CD4-positive, alpha-beta T cell treated with Interleukin-6 at 100 ng/mL for 8 hours (primary cell): Measurements from ENCODE around the gene JCHAIN.
"Not testable (repeated sequence)": the region's sequence is repeated elsewhere in the genome, so short reads cannot be mapped to it uniquely, and the experiment has no call there.

Source experiments
- DNase-seq: peaks from one replicate; pipeline ENCODE4 v3.0.0-alpha.2; 2020; ENCODE audit warnings: mixed read lengths, low spot score

JCHAIN gene

GRCh38 chr4:70666369-70666768 is at the start of gene JCHAIN:
Gene JCHAIN (minus strand): TSS chr4:70666508. CDS start chr4:70666490, 18 bp downstream.
- no peak for DNase-seq

GRCh38 chr4:70715097-70715496 is 48.8 kb upstream of the JCHAIN start:
- no peak for DNase-seq

DNA sequence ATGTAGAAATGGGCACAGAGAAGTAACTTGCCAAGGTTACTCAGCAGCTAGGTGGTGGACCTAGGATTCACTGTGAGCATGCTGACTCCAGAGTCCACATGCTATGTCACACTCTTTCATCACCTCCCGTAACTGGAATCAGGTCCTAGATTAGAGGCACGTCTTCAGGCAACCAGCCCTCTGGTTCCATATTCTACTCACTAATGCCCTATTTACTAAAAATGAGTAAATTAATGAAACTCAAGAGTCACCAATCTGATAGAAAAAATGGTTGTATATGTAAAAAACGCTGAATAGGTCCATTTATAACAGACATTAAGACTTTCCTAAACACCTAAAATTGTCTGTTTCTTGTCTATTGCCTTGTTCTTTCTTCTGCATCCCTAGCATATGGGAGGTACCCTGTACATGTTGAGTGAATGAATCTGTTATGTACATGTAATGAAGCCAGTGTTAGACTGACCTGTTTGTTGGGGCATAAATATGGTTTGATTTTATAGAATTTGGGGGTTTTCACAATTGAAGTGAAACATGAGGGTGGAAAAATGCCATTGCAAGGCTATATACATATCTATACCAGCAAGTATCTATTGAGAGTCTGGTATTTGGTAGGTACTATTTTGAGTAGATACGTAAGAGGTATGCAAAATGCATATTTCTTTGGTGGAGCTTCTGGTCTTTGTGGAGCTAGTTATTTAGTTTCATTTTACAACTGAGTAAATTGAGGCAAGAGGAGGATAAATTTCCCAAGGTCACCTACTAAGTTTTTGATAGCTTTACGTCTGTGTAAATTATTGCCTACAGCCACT is 48.0 kb upstream of the JCHAIN start:
- no peak for DNase-seq

DNA sequence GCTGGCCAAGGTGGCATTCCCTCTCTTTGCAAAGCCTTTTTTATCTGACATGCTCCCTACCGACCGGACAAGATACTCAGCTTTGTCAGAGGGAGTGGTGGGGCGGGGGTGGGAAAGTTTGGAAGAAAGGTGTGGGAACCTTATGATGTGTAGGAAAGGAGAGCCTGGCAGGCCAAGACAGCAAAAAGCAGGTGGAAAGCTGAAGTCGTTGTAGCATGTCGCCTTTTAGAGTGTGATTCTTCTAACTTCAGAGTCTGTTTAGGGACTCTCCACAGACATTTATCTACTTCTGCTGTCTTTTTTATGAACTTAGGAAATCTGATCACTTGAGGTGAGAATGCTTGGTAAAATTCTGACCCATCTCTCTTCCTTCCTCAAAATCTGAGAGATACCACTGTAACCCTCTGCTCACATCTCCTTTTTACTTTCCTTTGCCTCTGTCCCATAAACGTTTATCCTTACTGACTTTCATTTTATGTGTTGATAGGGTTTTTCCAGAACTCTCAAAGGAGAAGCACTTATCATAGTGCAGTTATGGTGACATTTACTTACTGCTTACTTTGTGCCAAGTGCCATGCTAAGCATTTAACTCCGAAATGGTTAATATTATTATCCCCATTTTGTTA is 47.3 kb upstream of the JCHAIN start:
- no peak for DNase-seq

DNA sequence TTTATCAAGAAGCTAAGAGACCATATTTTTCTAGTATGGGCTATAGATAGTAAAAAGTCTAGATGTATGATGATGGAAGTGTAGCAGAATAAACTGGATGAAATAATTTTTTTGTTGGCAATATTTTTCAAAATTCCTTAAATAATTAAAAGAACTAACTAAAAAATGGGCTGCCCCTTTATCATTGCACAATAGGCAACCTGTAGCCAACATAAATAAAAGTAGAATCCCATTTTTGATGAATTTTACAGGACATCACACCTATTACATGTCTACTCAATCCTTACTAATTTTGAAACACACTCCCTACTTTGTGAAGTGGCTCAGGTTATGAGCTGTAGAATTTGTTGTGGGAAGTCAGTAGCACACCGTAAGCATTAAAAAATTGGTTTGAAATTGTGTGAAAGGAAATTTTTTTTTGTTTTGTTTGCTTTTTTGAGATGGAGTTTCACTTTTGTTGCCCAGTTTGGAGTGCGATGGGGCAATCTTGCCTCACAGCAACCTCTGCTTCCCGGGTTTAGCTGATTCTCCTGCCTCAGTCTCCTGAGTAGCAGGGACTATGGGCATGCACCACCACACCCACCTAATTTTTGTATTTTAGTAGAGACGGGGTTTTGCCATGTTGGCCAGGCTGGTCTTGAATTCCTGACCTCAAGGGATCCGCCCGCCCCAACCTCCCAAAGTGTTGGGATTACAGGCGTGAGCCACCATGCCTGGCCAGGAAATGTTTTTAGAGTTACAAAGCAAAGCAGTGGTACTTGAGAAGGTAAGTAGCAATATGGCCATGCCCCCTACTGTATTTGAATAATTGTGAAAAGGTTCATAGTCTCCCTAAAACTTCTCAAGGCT is 46.5 kb upstream of the JCHAIN start:
- no peak for DNase-seq

DNA sequence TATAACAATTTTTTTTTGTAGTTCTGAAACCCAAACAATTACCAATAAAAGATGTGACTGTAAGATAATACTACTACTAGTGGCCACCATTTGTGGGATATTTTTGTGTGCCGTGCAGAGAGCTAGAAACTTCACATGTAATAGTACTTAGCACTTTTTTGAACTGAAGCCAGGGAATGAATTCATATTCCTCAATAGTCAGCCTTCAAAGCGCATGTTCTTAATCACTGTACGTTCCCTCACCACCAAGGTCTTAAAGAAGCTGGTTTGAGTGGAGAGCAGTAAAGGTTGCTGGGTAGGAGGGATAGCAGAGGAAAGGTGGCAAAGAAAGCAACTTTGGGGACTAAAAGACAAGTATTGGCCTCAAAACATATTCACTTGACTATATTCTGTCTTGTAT is 45.8 kb upstream of the JCHAIN start:
- DNase-seq = no peak

- no peak for DNase-seq
Observed at GRCh38 chr4:70711599-70711998, 45.3 kb upstream of the JCHAIN start.

- no peak for DNase-seq
Observed at GRCh38 chr4:70709611-70710205, 43.4 kb upstream of the JCHAIN start.

DNA sequence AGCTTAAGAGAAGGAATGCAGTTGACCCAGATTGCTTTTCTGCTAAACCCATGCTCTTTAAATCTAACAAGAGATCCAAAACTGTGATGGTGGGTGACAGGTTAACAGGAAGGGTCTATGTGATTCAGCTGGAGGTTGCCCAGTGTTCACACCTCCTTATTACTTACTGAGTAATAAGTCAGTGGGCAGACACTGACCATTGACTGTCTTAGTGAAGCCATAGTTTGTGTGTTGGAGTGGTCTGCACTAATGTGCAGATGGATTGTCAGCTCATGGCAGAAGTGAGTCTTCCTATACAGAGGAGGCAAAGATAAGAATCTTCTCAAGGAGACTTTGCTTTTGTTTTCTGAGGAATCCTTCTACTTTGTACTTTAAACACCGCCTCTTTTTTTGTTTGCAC is 40.2 kb upstream of the JCHAIN start:
- no peak for DNase-seq

DNA sequence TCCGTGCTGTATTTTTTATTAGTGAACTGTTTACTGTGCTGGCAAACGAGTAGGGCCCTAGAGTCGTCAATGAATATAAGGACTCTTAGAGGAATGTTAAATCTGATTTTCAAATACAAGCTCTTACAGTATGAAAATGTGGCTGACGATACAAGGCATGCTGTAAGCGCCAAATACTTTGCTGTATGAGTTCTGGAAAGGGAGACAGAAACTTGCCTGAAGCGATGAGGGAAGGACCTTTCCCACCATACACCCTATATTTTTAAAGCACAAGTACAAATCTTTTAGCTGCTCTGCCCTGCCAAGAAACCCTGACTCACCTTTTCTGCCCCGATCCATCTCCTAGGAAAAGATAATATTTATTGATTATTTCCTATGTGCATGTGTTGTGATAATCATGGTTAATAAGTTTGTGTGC is 39.7 kb upstream of the JCHAIN start:
- DNase-seq = no peak

GRCh38 chr4:70705183-70706043 is 39.1 kb upstream of the JCHAIN start:
- peak; percentile 66 for DNase-seq

DNA sequence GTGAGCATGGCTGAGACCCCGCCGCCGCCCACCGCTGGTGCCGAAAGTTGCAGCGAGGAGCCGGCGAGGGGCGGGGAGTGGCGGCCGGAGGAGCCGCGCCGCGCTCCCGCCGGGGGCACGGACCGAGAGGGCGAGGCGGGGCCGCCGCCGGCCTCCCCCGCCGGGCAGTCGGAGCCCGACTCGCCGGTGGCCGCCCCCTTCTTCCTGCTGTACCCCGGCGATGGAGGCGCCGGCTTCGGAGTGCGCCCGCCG is 38.5 kb upstream of the JCHAIN start:
- no peak for DNase-seq

DNA sequence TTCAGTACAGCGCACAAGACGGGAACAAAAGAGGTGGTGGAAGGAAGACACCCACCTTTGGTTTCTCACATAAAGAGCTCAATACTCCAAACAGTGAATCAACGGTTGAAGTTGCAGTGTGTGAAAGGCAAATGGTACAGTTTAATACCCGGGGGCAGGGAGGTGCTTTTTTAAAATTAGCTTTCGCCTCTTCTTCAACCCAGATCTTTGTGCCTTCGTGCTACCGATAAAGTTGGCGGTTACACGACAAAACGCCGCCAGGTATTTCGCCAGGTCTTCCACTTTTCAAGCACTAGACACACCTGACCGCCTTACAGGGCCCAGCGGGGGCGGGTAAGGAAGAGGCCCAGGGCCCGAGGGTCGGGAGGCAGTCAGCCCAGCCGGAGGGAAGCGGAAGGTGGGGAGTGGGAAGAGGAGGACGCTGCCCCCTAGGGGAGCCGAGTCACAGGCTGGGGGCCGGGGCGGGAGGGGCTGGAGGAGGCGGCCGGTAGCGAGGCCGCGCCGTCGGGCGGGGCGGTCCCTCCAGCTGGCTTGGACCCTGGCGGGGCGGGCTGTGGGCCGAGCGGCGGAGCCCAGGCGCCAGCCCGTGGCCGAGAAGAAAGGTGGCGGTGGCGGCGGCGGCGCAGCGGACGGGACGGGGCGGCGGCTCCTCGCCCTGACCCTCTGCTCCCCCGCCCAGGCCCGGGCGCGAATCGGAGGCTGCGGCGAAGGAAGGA is 38.1 kb upstream of the JCHAIN start:
- DNase-seq = peak; percentile 58

DNA sequence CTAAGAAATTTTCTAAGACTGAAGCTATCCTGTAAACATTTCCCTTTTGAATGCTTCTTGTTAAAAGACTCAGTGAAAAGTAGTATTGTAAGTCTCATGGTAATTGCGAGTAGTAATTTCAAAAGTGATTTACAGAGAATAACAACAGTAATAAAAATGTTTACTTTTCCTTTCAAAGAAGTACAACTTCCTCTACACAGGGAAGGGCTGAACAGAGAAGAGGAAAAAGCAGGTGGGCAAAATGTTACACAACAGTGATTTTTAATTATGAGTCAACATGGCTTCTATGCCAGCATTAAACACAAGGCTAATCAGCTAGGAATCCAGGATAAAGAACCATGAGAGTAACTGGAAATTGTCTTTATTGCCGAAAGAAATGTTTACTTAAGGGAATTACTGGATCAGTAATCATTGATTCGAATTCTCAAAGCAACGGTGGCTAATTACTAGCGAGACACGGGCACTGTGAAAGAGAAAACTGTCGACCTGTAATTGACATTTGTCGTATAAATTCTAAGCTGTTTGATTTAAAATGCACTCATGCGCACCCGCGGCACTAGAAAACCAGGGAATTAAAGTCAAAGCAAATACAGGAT is 37.4 kb upstream of the JCHAIN start:
- DNase-seq = no peak

DNA sequence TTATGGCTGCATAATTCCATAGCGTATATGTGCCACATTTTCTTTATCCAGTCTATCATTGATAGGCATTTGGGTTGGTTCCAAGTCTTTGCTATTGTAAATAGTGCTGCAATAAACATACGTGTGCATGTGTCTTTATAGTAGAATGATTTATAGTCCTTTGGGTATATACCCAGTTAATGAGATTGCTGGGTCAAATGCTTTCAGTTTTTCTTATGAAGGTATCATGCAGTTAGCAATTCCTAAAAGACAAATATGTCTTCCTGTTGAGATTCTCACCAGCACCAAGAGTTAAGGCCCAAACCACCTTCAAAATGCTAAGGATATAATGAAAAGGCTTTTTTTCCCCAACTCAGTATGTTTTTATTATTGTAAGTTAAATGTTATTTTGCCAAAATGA is 36.3 kb upstream of the JCHAIN start:
- not testable (repeated sequence) for DNase-seq

GRCh38 chr4:70701271-70701670 is 35.0 kb upstream of the JCHAIN start:
- DNase-seq = no peak

- no peak for DNase-seq
Observed at GRCh38 chr4:70700712-70701111, 34.4 kb upstream of the JCHAIN start.

DNA sequence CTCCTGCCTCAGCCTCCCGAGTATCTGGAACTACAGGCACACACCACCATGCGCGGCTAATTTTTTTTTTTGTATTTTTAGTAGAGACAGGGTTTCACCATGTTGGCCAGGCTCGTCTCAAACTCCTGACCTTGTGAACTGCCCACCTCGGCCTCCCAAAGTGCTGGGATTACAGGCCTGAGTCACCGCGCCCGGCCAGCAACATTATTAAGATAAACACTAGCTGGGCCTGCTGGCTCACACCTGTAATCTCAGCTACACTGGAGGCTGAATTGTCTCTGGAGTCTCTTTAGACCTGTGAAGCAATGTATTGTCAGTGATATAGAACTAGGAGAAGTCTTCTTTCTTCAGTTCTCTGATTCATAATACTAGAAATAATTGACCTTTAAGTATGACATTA is 32.1 kb upstream of the JCHAIN start:
- not testable (repeated sequence) for DNase-seq

GRCh38 chr4:70694633-70695032 is 28.3 kb upstream of the JCHAIN start:
- not testable (repeated sequence) for DNase-seq

- no peak for DNase-seq
Observed at GRCh38 chr4:70691661-70692060, 25.4 kb upstream of the JCHAIN start.

DNA sequence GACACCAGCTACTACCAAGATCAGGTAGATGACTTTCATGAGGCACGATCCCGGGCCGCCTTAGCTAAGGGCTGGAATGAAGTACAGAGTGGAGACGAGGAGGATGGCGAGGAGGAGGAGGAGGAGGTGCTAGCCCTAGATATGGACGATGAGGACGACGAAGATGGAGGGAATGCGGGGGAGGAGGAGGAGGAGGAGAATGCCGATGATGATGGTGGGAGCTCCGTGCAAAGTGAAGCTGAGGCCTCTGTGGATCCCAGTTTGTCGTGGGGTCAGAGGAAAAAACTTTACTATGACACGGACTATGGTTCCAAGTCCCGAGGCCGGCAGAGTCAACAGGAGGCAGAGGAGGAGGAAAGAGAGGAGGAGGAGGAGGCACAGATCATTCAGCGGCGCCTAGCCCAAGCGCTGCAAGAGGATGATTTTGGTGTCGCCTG is 22.5 kb upstream of the JCHAIN start:
- DNase-seq = no peak
